GM19025 (cell line): ENCODE data around the gene PCLO.

Experiments used
- ATAC-seq: cut with Tn5 transposase; IDR thresholded peaks from one replicate; pipeline ENCODE4 v1.9.1; 2021; ENCODE audit warnings: mild to moderate bottlenecking, low read depth, moderate library complexity; ENCODE audit not compliant: unreplicated experiment

The PCLO gene

DNA sequence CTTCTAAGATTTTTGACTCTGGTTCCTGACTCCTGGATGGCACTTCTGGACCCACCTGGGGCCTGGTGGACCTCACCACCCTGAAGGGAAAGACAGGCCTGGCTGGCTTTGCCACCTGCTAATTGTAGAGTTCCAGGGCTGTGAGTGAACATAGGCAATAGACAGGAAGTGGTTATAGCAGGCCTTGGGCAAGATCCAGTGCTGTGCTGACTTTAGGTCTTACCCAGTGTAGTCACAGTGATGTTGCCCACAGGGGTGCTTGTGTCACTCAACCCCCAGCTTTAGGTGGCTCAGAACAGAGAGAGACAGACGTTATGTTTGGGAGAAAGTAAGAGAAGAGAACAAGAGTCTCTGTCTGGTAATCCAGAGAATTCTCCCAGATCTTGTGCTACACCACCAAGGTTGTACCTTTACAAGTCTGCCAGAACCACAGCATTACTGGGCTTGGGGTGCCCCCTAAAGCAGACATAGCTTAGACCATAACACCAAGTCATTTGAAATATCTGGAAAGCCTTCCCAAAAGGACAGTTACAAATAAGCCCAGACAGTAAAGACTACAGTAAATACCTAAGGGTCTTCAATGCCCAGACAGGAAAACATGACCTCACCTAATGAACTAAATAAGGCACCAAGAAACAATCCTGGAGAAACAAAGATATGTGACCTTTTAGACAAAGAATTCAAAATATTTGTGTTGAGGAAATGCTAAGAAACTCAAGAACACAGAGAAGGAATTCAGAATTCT, 303.4 kb downstream of the PCLO start:
- ATAC-seq = no peak

DNA sequence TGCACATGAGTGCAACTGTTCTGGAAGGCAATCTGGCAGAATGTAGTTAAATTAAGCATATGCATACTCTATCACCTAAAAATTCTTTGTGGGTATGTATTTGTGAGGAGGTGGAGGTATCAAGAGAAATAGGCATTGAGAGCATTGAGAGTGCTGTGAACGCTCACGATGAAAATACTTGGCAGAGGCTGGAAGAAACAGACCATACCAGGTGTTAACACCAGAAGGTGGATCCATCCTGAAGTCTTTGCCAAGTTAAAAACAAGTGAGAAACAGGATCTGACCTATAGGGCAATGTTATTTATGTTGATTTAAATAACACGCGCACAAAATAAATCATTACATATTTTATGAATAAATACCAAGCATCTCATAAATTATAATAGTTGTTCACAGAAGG, 311.6 kb downstream of the PCLO start:
- ATAC-seq = no peak

DNA sequence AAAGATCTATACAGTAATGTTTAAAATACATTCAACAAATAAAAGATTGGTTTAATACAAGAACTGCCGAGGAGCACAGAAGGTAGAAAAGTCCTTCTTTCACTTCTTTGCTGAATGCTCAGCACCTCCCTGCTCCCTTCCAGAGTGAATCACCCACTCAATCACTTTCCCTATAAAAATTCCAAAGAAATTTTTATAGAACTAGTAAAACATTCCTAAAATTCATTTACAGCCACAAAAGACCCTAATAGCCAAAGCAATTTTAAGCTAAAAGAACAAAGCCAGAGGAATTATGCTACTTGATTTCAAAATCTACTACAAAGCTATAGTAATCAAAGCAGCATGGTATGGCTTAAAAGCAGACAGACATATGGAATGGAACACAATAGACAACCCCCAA, 320.9 kb downstream of the PCLO start:
- ATAC-seq = no peak

DNA sequence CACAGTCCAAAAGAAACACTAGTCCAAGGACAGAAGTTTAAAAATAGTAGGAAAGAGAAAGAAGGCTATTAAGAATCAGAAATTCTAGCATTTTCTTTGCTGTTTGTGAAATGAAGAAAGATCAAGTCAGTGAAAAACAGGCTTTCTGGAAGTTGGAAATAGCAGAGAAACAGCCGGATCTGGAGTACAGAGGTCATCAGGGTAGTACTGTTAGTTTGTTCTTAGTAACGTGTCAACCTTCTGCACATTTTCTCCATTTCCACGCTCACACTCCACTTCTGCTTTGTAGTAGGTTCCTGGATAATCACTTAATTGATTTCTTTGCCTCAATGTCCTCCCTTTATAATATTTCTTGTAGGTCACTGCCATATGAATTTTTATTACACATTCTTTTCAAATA, 322.6 kb downstream of the PCLO start:
- ATAC-seq = no peak

DNA sequence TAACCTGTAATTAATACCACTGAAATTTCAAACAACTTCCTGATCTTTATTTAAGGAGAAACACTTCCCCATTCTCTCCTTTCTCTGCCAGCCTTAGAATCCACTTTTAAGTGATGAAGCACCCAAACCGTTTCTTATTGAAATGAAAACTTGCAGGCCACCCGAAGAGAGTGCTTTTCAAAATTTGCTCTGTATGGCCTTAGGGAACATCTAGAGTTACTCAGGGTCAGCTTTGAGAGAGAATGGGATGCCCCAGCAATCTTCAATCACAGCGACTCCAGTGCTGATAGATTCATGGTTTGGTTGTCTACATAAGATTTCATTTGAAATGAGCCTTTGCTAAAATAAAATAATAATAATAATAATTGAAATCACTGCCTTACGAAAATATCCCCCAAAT, 323.1 kb downstream of the PCLO start:
- ATAC-seq = no peak

DNA sequence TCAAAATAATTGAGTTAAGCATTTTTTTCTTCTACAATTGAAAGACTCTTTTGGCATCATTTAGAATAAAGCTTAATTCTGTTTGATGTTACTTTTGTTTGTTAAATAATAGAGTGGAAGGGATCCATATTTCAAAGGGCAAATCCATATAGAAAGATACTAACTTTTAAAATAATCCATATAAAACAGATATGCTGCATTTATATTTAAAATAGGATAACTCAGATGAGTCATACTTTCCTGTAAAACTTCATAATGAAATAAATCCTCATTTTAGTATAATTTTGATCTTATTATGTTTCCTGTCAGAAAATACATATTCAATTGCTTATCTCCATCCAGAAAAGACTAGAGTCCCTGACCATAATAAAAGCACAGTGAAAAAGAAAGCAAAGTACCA, 323.6 kb downstream of the PCLO start:
- ATAC-seq = no peak

DNA sequence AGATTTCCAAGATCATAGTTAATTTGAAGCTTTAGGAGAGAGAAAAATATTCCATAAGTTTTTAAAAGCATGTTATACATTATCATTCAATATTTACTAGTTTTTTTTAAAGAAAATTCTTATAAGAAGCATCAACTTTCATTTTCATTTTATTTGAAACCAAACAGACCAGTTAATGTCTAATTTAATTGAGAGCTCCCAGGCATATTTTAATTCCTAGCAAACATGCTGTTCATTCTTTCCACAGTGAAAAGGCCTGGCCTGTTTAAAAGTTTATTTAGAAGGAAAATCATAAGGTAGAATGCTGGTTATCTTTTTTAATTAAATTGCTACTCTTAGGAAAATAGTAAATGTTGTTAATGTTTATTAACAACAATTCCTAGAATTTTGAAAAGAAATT, 324.4 kb downstream of the PCLO start:
- no peak for ATAC-seq

DNA sequence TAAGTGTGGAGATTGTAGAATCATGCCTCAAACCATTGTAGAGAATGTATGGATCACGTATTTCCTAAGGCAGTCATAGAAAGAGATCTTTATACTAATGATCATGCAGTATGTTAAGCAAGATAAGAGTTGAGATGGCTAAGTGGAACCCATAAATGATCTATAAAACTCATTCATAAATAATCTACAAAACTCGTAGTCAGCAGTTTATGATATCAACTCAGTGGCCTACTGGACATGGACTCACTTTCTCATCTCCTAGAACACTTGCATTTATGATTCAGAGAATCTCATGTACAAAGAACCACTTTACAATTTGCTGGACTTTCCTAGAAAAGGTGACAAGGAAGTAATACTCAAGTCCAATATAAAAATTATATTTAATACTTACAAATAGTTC, 339.6 kb downstream of the PCLO start:
- ATAC-seq = no peak

DNA sequence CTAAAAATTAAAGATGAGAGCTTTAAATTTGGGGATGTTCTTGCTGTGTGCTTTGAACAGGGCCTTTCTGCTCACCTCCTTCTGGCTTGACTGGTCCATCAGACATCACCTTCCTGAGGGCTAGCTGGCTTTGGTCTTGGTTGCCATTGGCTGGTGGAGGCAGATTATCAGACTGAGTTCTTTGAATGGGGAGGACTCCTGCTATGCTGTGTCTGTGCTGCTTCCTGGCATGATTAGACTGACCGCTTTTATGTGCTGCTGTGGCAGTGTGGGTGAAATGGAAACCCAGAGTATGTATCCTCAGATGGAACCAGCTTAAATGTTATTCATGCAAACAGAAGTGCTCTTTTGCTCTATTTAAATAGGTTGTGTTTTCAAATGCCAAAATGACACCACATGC, 341.6 kb downstream of the PCLO start:
- no peak for ATAC-seq

DNA sequence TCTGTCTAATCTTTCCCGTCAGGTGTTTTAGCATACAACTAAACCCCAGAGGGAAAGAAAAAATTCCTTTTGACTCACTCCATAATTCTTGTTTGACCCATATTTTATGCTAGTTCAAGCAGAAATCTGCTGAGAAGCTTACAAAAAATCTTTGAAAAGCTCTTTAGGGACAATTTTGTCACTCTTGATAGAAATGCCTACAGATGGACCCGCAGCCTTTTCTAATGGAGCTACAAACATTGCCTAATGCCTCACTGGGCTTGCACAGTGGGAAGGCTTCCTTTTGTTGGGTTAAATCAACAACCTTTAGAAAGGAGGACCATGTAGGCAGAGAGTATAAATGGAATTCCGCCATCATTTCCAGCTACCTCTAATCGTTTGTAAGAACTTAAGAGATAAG, 344.5 kb downstream of the PCLO start:
- no peak for ATAC-seq

DNA sequence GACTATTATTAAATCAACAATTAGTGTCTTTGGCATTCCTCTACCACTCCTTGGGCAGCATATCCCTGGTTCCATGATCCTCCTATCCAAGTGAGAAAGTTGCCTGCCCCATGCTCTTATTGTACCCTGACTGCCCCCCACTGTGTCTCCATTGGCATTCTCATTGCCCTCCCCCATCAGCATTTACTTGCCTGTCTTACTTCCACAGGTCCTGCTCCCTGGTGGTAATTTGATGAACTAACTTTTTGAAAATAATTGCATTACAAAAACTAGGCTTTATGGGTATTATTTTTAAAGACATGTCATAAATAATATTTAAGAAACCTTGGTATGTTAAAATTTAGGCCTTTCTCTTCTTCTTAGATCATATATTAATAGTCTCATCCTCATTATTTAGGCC, 346.4 kb downstream of the PCLO start:
- no peak for ATAC-seq

DNA sequence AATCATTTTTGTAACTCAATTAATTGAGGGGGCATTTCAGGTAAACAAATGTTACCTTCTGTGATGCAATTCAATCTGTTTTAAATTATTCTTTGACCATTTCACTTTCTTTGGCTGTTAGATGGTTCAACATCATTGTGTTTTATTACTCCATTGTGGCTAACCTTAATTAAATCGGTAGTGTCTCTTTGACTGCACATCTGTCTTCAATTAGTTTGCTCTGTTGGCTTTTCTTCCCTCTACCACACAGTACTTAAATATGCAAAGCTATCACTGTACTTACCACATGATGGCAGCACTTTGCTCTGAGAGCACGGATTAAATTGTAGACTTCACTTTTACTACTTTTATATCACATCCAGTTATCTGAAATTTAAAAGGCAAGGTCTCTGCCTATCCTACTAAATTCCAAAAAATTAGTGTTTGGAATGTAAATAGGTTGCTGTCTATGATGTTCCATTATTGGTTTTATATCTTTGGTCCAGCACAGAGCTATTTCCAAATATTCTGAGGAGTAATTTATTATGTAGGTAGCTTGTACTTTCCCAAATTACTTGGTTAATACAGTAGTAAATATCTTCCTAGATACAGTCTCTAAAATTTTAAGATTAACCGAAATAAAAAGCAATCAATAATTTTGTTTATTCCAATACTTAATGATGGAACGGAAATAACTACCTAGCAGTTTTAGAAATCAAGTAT, 352.0 kb downstream of the PCLO start:
- no peak for ATAC-seq

DNA sequence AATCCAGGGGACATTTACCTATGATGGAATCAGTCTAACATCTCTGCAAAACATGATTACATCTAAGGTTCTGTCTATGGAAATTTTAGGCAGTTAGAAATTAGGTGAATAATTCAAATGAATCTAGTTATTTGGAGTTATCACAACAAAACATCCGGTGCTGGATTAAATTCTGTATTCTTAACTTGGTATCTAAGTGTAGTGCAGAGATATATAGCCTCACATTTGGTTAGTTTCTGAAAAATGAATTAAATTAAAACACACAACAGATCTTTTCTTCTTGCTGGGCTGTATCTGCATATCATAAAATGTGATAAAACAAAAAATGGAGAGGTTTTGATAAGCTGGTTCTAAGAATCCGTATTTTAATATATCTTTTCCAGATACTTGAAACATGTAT, 354.1 kb downstream of the PCLO start:
- no peak for ATAC-seq

DNA sequence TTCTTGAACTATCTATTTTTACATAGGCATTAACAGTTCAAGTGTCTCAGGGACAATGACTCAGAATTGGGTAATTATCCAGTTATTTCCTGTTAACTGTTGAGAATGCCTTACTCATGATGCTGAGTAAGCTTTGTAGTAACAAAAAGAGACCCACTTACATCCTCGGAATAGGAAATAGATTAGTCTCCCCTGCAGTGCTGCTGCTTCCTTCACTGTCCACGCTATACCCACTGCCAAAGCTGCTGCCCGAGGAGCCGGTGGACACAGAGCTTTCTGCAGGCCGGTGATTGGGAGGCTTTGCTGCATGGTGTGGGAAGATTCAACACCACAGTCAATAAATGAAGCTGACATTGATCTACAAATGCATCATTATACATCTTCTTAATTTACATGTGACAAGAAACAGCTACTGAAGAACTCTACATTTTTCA, 357.1 kb downstream of the PCLO start:
- ATAC-seq = no peak

DNA sequence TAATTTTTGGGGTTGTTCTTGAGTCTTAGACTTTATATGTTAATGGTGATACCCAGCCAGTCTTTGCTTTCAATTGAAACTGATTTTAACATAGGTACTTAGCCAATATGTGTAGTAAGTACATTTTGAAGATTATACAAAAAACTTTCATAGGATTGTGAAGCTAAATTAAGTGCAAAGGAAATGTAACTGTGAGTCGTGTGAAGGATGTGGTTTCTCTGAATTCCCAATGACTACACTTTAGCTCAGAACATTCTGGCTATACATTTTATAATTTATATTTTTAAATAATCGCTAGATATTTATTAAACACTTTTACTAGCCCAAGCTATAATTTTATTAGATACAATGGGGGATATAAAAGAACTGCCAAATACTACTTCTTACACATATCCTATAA, 359.3 kb downstream of the PCLO start:
- no peak for ATAC-seq

DNA sequence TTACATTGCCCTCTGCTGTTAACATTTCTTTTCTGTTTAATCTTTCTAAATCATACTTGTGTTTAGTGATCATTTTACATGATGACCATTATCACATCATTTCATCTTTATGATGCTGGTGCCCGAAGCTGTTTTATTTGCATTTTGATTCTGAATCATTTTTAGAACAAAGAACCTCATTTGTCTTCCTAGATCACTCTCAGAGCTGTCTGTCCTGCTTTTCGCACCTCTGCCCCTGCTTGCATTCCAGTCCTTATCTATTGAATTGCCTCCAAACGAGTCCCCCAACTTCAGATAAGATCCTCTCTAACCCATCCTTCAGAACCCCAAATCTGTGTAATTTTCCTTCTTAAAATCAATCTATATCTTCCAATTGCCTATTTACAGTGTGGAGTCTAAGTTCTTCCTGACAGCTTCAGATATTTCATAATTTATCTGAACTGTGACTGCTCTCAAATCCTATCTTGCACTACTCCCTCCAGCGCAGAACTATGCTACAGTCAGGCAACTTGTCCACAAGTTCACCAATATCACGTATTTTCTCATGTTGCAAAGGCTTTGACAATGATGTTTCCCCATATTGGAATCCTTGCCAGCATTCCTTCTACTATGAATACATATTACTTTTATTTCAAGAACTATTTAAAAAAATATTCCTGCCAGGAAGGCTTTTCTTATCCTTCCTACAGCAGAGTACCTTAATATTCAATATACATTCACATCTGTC, 372.6 kb downstream of the PCLO start:
- no peak for ATAC-seq

DNA sequence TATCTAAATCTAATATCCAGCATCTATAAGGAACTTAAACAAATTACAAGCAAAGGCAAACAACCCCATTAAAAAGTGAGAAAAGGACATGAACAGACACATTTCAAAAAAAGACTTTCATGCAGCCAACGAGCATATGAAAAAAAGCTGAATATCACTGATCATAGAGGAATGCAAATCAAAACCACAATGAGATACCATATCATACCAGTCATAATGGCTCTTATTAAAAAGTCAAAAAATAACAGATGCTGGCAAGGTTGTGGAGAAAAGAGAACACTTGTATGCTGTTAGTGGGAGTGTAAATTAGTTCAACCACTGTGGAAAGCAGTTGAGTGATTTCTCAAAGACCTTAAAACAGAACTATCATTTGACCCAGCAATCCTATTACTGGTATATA, 384.7 kb downstream of the PCLO start:
- no peak for ATAC-seq

DNA sequence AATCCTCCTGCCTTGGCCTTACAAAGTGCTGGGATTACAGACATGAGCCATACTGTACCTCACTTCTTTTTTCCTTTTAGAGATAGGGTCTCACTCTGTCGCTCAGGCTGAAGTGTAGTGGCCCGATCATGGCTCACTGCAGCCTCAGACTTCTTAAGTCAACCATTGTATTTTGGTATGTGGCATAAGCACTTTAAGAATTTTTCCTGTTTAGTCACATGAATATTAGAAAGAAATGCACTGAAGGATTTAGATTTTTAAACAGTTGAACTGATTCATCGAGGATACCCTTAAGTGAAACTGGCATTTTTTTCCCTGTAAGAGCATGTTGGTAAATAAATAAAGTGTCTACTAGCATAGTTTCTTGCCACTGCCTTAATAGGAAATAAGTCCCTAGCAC, 399.8 kb downstream of the PCLO start:
- no peak for ATAC-seq

DNA sequence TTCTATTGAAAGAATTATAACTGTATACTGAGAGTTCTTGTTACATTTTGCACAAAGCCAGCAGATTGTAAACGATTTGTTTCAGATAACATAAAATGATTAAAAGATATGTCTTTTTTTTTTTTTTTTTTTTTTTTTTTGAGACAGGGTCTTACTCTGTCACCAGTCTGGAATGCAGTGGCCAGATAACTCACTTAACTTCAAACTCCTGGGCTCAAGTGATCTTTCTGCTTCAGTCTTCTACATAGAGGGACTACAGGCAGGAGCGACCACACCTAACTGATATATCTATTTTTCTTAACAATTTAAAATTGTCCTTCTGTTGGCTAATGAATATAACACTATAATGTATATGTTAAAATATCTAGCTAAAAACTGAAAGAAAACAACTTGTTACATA, 401.9 kb downstream of the PCLO start:
- no peak for ATAC-seq

DNA sequence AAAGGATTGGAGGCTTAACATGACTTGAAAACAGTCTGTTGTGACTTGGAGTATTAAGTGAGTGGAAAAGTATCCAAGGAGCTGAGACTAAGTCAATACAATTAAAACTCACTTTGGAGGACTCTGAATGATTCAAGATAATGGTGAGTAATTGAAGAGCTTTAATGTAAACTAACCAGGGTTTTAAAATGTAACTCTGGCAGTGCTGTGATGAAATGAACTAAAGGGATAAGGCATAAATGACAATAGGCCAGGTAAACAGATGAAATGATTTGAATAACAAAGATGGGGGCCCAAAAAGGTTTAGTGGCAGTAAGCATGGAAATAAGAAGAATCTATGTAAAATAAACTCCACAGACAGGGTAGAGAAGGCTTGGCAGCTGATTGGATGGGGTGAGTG, 402.6 kb downstream of the PCLO start:
- no peak for ATAC-seq

DNA sequence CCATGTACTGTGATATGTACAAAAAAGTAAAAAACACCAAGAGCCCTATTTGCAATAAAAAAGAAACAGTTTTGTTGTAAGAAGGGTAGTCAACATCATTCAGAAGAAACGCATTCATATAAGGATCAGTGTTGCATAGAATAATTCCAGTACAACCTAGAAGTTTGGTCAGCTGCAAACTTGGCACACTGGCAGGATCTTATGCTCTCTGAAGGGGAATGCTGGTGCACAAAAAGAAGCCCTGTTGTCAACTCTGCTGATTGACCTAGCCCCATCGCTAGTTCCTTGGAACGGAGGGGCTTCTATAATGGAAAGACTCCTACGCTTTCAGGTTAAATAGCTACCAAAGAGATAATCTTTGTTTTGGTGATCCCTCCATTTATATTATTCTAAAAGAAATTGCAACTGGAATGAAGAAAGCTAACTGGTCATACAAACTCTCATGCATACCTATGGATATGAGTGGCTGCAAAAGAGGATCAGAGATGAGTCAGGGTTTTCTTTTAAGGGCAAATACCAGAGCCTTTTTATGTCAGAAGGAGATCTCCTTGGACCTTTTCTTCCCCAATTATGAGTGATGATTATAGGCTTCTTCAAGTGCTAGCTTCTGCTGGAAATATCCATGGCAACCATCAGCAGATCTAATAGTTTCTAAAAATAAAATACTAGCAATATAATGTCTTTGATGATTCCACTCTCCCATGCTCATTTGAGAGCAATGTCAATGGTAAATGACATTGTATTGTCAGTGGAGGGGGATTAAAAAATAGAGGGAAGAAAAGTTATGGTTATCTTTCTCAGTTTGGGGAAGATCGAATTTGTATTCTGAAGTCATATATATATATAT, 406.8 kb downstream of the PCLO start:
- no peak for ATAC-seq
